Caki2 (cell line): ENCODE results near the gene MT1G. TPM values are rescaled to one million over a fixed set of nuclear protein-coding genes. Genes with fewer than 3 reads are reported as not detected.
"Not testable (repeated sequence)": the region's sequence is repeated elsewhere in the genome, so short reads cannot be mapped to it uniquely, and the experiment has no call there.

Experiments used
- DNase-seq: peaks from one replicate; pipeline ENCODE4 v3.0.0-alpha.2; 2015; ENCODE audit warnings: low read depth
- in situ Hi-C: cut with HindIII; loops from 2 replicates; pipeline ENCODE4 v1.10.0; 2016; ENCODE audit warnings: low sequenced_read_pairs, low pct_unique_long_range_greater_than_20kb, mixed read lengths
- total RNA-seq: library from RNA; depleted of rRNA; stranded (reverse); fragments of >200 nt; shearing (Covaris generic); gene quantifications from 2 replicates; pipeline ENCODE4 v1.2.3, GENCODE V29; 2014; ENCODE audit warnings: low replicate concordance

MT1G gene
- total RNA-seq, 1 experiment from 2014 or later, result not detected

DNA sequence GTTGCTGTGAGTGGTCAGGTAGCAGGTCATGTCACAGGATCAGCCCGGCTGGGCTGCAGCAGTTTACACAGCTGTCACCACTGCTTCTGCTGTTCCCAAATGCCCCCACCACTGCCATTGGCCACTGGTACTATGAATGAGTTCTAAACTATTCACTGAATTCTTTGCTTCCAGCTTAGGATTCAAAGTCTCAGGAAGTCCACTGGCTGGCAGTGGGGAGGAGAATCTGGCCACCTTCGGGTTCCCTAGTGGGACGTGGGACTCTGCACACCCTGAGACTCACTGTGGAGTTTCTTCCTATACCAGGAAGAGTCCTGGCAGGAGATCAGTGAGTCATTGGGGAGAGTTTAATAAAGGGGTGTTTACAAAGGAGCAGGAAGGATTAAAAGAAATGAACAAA lies 21.3 kb upstream of the MT1G start:
- in situ Hi-C loops, result no loop called here
- no peak for DNase-seq

DNA sequence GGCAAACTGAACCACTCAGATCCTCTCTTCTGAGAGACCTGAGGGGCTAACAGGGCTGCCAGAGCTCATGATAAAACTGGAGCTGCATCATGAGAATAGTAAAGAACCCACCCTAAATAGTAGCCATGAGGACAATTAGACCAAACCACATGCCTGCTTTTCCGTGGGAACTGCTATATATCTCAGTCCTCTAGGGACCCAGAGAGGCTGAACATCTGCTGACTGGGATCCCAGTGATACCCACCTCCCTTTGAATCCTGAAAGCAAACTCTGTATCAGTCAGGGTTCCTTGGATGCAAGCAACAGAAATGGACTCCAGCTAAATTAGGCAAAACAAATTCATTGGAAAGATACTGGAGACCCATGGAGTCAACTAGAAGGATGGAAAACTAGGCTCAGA lies 20.9 kb upstream of the MT1G start:
- in situ Hi-C loops, result no loop called here
- no peak for DNase-seq

- no peak for DNase-seq
- in situ Hi-C loops, result no loop called here
Observed at GRCh38 chr16:56686758-56687157, 18.9 kb upstream of the MT1G start.

DNA sequence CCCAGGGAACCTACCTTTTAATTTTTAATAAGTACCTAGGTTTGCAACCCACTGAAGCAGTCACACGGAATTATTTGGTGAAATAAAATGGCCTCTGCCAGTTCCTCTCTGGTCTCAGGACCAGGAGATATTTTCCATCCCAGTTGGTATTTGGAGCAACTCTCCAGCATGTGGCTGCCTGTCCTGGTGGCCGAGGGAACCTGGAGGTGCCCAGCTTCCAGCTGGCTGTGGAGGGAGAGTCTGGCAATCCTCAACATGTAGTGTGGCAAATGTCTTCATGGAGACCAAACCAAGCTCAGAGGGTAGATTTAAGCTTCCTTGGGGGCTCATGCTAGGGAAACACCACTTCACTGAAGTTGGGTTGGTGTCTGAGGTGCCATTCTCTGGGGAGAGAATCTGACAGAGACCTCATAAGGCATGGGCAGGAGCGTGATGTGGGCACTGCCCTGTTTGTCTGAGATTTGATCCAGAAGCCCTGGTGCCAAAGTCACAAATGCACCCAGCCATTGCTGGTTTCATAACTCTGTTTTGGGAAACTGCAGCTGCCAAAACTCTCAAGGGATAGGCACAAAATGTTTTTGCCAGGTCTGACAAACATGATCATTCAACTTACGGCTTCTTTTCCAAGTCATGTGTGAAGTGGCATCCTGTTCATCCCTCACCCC lies 17.2 kb upstream of the MT1G start:
- DNase-seq, result no peak
- in situ Hi-C loops, result no loop called here

DNA sequence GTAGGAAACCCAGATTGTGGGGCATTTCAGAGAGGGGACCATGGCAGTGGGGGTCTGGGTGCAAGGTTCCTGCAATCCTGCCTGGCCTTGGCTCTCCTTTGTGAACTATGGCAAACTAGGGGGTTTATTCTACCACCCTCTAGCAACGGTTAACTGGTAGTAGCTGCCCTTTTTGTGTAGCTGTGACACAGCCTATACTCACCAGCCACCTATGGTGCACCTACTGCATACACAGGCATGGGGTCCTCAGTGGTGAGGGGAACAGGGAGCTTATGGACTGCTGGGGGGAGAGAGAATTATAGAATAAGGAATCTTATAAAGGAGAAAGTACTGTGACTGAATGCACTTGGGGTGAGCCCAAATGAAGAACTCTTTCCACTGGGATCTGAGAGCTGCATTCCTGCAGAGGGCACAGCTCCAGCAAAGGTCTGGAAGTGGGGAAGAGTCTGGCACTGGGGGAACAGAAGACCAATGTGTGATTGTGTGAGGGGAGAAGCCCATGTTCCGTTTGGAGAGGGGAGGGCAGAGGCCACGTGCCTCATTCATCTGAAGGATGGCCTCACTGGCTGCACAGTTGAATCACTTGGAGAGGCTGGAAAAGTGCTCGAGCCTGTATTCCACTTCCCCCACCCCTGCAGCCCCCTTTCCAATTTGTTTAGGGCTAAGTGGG lies 16.5 kb upstream of the MT1G start:
- in situ Hi-C loops, result no loop called here
- no peak for DNase-seq

- no peak for DNase-seq
- in situ Hi-C loops, result no loop called here
Observed at GRCh38 chr16:56683424-56684172, 15.7 kb upstream of the MT1G start.

GRCh38 chr16:56682703-56683397 lies 15.0 kb upstream of the MT1G start:
- in situ Hi-C loops, result no loop called here
- no peak for DNase-seq

GRCh38 chr16:56681939-56682702 lies 14.3 kb upstream of the MT1G start, which contains the start of gene MT1X:
Gene MT1X, plus strand, starts transcription at chr16:56682470. Its CDS starts 71 bp downstream, at chr16:56682541.
- in situ Hi-C loops, result no loop called here
- peak; percentile 92 for DNase-seq

GRCh38 chr16:56679818-56680217 lies 12.0 kb upstream of the MT1G start:
- DNase-seq, result peak; percentile 68
- in situ Hi-C loops, result no loop called here

GRCh38 chr16:56679078-56679730 lies 11.3 kb upstream of the MT1G start:
- in situ Hi-C loops, result no loop called here
- DNase-seq, result no peak

DNA sequence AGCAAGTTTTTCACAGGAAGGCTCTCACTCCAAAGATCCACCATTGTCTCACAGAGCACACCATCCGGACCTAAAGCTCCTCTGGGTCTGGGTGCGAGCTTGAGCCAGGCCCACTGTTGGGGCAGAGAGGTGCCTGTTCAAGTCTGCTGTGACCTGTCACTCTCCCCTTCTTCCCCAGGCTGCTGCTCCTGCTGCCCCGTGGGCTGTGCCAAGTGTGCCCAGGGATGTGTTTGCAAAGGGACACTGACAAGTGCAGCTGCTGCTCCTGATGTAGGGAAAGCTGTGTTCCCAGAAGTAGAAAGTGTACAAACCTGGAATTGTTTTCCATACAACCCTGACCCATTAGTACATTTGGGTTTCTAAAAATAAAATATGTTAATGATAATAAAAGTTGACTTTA lies 9.6 kb upstream of the MT1G start:
- in situ Hi-C loops, result no loop called here
- no peak for DNase-seq

GRCh38 chr16:56675685-56676210 lies 7.9 kb upstream of the MT1G start:
- DNase-seq, result no peak
- in situ Hi-C loops, result no loop called here

GRCh38 chr16:56674570-56674969 lies 6.7 kb upstream of the MT1G start:
- DNase-seq, in situ Hi-C loops: not testable (repeated sequence)

- in situ Hi-C loops, result no loop called here
- no peak for DNase-seq
Observed at GRCh38 chr16:56673921-56674320, 6.1 kb upstream of the MT1G start.

DNA sequence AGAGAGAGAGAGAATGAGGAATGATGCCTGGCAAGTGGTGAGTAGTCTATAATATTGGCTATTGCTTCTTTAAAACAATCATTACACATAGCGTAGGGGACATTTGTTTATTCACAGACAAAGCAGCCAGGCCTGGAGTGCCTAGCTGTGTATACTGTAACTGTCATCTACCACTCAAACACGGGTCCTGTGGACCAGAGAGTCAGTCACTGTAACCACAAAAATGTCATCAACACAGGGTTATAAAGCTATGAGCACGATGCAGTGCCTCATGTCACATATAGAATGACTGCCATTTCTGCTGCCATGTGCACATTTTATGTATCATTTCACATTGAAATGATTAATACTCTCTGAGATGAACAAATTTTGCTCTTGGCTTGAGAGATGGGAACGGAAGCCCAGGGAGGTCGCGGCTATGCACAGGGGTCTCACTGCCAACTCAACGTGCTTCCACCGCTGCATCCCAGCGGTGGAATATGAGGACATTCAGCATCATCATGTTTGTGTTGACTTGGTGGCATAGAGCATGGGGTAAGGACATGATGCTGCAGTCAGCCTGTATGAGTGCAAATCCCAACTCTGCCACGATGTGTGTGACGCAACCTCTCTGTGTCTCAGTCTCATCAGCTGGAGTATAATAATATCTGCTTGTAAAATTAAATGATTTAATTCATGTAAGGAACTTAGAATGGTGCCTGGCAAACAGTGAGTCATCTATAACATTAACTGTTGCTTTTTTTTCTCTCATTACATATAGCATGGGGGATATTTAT lies 5.1 kb upstream of the MT1G start:
- no peak for DNase-seq
- in situ Hi-C loops, result no loop called here

GRCh38 chr16:56672171-56672570 lies 4.3 kb upstream of the MT1G start:
- DNase-seq, in situ Hi-C loops: not testable (repeated sequence)

DNA sequence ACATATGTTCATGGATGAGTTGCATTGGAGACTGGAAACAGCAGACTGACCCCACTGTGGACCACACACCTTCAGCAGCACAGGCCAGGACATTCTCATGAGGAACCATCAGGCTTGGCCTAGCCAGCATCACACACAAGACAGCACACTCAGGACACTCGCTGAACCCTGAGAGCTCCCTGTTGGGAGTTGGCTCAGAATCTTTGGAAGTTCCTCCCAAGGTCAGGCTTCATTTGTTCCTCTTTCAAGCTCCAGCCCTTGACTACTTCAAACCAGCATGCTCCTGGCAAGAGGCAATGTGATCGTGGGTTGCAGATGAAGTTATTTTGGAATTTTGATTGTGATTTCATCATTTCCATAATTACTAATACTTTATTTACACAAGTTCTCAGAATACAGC lies 3.8 kb upstream of the MT1G start:
- in situ Hi-C loops, DNase-seq: not testable (repeated sequence)
